GM18505 (cell line): Measurements from ENCODE around the gene CHD3.

Experiments
- ATAC-seq: cut with Tn5 transposase; IDR thresholded peaks from one replicate; pipeline ENCODE4 v1.9.1; 2021; ENCODE audit not compliant: unreplicated experiment
- POLR2A ChIP-seq: IDR thresholded peaks from 4 replicates; pipeline ENCODE4 v1.6.1; 2011; ENCODE audit warnings: borderline replicate concordance; ENCODE audit not compliant: insufficient read depth, insufficient read length; ENCODE audit errors: extremely low read depth

CHD3 gene

DNA sequence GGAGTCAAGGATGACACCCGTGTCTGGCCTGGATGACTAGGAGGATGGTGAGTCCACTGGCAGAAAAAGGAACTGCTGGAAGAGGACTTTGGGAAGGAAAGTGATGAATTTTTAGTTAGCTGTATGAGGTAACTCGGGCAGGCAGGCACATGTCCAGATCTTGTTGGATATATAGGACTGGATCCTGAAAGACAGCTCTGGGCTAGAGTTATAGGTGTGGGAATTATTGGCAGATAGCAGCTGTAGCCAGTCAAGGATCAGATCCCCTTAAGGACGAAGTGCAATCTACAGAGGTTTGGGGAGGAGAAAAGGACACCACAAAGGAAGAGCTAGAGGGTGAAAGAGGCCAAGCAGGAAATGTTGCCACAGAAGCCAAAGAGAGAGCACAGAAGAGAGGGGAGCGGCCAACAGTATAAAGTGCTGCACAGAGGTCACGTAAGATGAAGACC is 20.7 kb upstream of the CHD3 start:
- no peak for ATAC-seq
- no peak for TF ChIP-seq POLR2A

GRCh38 chr17:7873051-7873450 is 15.5 kb upstream of the CHD3 start:
- no peak for ATAC-seq
- TF ChIP-seq POLR2A = no peak

DNA sequence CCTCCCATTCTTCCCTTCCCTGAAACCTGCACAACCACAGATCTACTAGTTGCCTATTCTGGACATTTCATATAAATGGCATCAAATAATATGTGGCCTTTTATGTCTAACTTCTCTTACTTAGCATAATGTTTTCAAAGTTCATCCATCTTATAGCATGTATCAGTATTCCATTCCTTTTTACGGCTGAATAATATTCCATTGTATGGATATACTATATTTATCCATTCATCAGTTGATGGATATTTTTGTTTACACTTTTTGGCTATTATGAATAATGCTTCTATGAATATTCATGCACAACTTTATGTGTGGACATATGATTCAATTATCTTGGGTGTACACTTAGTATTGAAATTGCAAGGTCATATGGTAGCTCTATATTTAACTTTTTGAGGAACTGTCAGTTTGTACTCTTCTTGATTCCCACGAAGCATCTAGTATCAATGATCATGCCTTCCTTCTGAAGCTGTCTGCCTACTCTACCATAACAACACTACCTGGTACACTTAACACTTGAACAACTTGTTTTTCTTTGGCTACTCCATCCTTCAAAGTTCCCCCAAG is 12.7 kb upstream of the CHD3 start:
- no peak for ATAC-seq
- no peak for TF ChIP-seq POLR2A

GRCh38 chr17:7878234-7878633 is 10.4 kb upstream of the CHD3 start:
- ATAC-seq = no peak
- no peak for TF ChIP-seq POLR2A

- ATAC-seq = no peak
- TF ChIP-seq POLR2A = no peak
Observed at GRCh38 chr17:7880076-7880868, 8.3 kb upstream of the CHD3 start.

DNA sequence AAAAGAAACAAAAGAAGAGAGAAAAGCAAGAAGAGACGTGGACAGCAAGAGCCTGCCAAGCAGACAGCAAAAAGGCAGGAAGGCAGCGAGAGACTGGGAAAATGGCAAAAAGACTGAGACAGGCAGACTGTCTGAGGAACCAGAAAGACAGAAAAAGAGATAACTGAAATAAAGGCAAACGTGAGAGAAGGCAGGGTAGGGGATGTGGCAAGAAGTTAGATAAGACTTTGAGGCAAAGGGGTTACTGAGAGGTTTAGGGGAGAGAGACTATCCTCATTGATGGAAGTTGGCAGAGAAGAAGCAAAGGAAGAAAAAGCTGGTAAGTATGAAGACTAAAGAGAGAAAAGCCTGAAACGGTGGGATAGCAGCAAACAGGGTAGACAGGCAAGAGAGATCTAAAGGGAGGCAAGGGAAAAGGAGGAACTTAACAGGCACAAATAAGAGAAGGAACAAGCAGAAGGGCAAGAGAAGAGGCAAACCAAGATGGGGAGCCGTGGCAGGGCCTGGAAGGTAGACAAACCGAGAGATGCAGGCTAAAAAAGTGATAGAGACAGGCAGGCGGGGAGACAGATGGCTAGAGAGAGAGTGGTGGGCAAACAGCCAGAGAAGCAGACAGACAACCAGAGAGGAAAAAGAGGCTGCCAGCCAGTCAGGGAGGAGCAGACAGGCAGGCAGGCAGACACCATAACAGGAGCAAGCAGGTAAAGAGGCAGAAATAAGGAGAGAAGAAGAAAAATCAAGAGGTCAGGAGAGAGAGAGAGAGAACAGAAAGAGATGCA is 7.1 kb upstream of the CHD3 start:
- ATAC-seq = no peak
- no peak for TF ChIP-seq POLR2A

DNA sequence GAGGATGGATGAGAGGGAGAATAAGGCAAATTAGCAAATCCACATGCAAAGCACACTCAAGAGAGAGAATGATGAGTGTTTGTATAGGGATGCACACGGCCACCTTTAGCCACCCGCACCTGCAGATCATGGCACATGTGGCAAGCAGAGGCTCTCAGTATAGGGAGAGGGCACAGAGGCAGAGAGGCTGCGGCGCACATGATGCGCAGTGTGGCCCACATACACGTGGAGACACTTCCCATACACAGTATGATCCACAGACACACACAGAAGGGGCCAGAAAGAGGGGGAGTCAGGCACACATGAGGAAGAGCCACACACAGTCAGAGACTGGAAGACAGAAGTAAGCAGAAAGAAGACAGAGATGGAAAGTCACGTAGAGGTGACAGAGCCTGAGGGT is 6.5 kb upstream of the CHD3 start:
- TF ChIP-seq POLR2A = no peak
- no peak for ATAC-seq

DNA sequence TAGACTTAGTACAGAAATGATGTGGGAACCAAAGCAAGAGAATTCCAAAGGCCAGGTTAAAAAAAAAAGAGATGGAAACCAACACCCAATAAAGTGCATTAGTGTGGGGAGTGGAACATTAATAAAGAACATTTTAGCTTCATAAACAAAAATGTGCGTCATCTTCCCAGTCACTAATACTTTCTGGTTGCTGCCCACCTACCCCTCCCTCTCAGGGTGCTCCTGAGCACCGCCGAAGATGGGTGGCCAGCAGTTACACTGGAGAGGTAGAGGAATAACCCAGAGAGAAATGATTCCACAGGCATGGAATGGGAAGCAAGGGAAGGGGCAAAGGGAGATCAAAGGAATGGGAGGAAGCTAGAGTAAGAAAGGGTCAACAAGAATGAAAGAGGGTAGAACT is 6.0 kb upstream of the CHD3 start:
- TF ChIP-seq POLR2A = no peak
- ATAC-seq = no peak

- TF ChIP-seq POLR2A = no peak
Observed at GRCh38 chr17:7883781-7884386, 4.7 kb upstream of the CHD3 start.

GRCh38 chr17:7884581-7885366 is 3.8 kb upstream of the CHD3 start:
- no peak for TF ChIP-seq POLR2A
- ATAC-seq = no peak

More at GRCh38 chr17:7883781-7884386, 4.7 kb upstream of the CHD3 start:
- no peak for ATAC-seq

GRCh38 chr17:7885367-7886226 is 3.0 kb upstream of the CHD3 start:
- no peak for ATAC-seq
- peak; percentile 56 for TF ChIP-seq POLR2A

DNA sequence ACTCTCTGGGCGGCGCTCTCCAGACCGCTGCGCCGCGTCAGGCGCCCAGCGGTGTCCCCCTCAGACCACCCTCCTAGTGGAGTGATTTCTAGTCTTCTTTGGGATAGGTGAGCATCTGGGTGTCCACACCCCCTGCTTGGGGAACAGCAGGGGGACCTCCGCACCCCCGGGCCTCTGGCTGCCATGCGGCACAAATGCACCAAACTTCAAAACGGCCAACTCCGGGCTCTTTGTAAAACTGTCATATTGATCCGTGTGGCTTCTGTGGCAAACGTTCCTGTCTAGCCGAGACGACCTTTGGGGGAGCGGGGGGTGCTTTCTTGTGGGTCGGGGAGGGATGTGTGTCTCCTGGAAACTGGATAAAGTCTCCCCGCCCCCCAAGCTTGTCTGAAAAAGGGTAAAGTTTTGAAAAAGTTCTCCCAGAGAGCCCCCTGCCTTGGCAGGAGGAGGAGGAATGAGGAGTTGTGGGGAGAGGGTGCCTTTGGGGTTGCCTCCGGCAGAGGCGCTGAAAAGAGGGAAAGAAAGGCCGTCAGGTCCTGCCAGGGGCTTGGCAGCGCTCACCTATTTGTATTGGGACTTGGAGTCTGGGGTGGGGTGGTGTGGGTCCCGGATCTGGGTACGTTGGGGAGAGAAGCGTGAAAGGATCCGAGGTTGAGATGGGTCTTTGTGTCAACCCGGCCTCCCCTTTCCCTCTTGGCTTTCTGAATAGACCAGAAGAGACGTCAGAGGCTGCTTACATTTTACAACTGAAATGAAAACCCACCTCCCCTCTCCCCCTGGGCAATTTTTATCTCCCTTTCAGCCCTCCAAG is 2.2 kb upstream of the CHD3 start:
- TF ChIP-seq POLR2A = no peak
- no peak for ATAC-seq

DNA sequence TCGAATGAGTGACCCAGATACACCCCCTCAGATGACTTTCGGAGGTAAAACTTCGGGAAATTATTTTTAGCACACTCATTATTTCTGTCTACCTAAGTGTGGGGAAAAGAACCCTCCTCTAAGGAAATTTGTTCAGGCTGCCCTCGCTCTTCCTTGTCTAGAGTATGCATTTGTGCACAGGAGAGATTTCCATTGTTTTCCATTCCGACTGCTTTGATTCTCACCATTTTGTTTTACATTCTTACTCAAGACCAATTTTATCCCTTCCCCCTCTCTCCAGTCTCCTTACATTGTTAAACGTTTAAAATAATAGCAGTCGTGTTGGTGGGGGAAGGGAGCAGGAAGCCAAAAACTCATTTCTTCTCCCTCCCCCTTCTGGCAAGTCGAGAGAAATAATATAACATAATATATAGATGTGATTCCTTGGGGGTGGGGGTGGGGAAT is 1.5 kb upstream of the CHD3 start:
- ATAC-seq = no peak
- TF ChIP-seq POLR2A = no peak
